ENCODE results near the gene RSF1. TPM values are rescaled to one million over a fixed set of nuclear protein-coding genes. Genes with fewer than 3 reads are reported as not detected.

Gene RSF1
- total and polyA plus RNA-seq, 2 donors from 2014 or later = 7.9 to 71.9 TPM

- FAIRE-seq = no peak
Observed at GRCh38 chr11:77672264-77672663, 148.3 kb downstream of the RSF1 start.

GRCh38 chr11:77669848-77670511, 150.5 kb downstream of the RSF1 start:
- Histone ChIP-seq H3K9ac (ENCODE audit: low read length in 3 of 3) (no peak overlapping the region), H3K27me3 (ENCODE audit: control insufficient read depth, insufficient read depth, low read length) (no peaks in the 10 kb centered on the region), H3K27ac (ENCODE audit: low read depth in 2 of 2, low read length in 2 of 2) (no peak overlapping the region), H3K9me3 (ENCODE audit: control insufficient read depth in 2 of 3, insufficient read depth in 1 of 3, low read length in 3 of 3) (no peaks in the 10 kb centered on the region), H3K4me1 (ENCODE audit: control insufficient read depth in 2 of 3, insufficient read depth in 2 of 3, low read depth in 1 of 3, low read length in 3 of 3) (no peaks in the 10 kb centered on the region), H3K4me3 (ENCODE audit: low read length in 3 of 3) (no peak overlapping the region), H3K36me3 (ENCODE audit: control insufficient read depth in 2 of 3, insufficient read depth in 3 of 3, low read length in 3 of 3) (peaks cover 9 to 29% (median 19%) of the 10 kb centered on the region in 3 donors)
- intact Hi-C loops (cut with DNase I) = no loop called here
- no peak for DNase-seq
- TF ChIP-seq CTCF (IDR thresholded peaks at IDR 0.05; ENCODE audit: borderline replicate concordance, extremely low read depth, insufficient read depth) = no peak
- FAIRE-seq = no peak

More at GRCh38 chr11:77672264-77672663, 148.3 kb downstream of the RSF1 start:
- H3K9me3 ChIP-seq (ENCODE audit: control insufficient read depth in 2 of 3, insufficient read depth in 1 of 3, low read length in 3 of 3) = no peaks in the 10 kb centered on the region
- no peaks in the 10 kb centered on the region for H3K4me1 ChIP-seq (ENCODE audit: control insufficient read depth in 2 of 3, insufficient read depth in 2 of 3, low read depth in 1 of 3, low read length in 3 of 3)
- TF ChIP-seq CTCF (IDR thresholded peaks at IDR 0.05; ENCODE audit: borderline replicate concordance, extremely low read depth, insufficient read depth) = no peak
- no peaks in the 10 kb centered on the region for H3K27me3 ChIP-seq (ENCODE audit: control insufficient read depth, insufficient read depth, low read length)
- no peak overlapping the region for H3K27ac ChIP-seq (ENCODE audit: low read depth in 2 of 2, low read length in 2 of 2)
- peaks cover 9 to 40% (median 17%) of the 10 kb centered on the region in 3 donors for H3K36me3 ChIP-seq (ENCODE audit: control insufficient read depth in 2 of 3, insufficient read depth in 3 of 3, low read length in 3 of 3)
- H3K9ac ChIP-seq (ENCODE audit: low read length in 3 of 3) = no peak overlapping the region
- intact Hi-C loops (cut with DNase I) = no loop called here
- DNase-seq = no peak
- H3K4me3 ChIP-seq (ENCODE audit: low read length in 3 of 3) = no peak overlapping the region

- Histone ChIP-seq H3K9me3 (ENCODE audit: control insufficient read depth in 2 of 3, insufficient read depth in 1 of 3, low read length in 3 of 3) (no peaks in the 10 kb centered on the region), H3K4me3 (ENCODE audit: low read length in 3 of 3) (no peak overlapping the region), H3K27ac (ENCODE audit: low read depth in 2 of 2, low read length in 2 of 2) (no peak overlapping the region), H3K4me1 (ENCODE audit: control insufficient read depth in 2 of 3, insufficient read depth in 2 of 3, low read depth in 1 of 3, low read length in 3 of 3) (no peaks in the 10 kb centered on the region), H3K27me3 (ENCODE audit: control insufficient read depth, insufficient read depth, low read length) (no peaks in the 10 kb centered on the region), H3K36me3 (ENCODE audit: control insufficient read depth in 2 of 3, insufficient read depth in 3 of 3, low read length in 3 of 3) (peaks cover 9 to 26% (median 21%) of the 10 kb centered on the region in 3 donors), H3K9ac (ENCODE audit: low read length in 3 of 3) (no peak overlapping the region)
- TF ChIP-seq CTCF (IDR thresholded peaks at IDR 0.05; ENCODE audit: borderline replicate concordance, extremely low read depth, insufficient read depth) = no peak
- intact Hi-C loops (cut with DNase I) = no loop called here
- DNase-seq = no peak
- no peak for FAIRE-seq
Observed at GRCh38 chr11:77668760-77669159, 151.8 kb downstream of the RSF1 start.

All from kidney (tissue), 14 donors.